ENCODE measurements around the gene PDE8B.

PDE8B gene

DNA sequence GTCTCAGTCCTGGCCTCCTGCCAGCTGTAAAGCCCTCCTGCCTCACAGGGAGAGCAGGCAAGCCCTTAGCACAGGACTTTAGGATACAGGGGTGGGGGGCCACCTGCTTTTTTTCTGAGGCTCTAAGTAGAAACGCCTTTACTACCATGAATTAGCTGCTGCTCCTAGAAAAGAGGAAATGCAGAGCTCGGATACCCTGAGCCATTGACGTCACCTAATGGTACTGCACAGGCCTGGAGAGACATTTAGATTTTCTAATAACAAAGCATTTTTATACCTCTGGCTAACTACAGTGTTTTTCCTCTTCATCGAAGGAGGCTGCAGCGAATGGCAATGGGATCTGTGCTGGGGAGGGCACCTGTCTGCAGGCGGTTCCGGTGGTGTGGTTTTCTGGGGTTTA lies 144.6 kb downstream of the PDE8B start:
- no peak for DNase-seq (ENCODE audit: extremely low spot score)
- POLR2A ChIA-PET: no interaction called here
- CTCF ChIA-PET: no interaction called here
- TF ChIP-seq PKNOX1 (IDR thresholded peaks at IDR 0.05): no peak

GRCh38 chr5:77355751-77356150 lies 145.3 kb downstream of the PDE8B start:
- CTCF ChIA-PET: no interaction called here
- POLR2A ChIA-PET: no interaction called here
- DNase-seq (ENCODE audit: extremely low spot score): no peak
- TF ChIP-seq SUZ12 (IDR thresholded peaks at IDR 0.05) (no peak), LEF1 (IDR thresholded peaks at IDR 0.05; ENCODE audit: borderline replicate concordance) (no peak), ZNF384 (IDR thresholded peaks at IDR 0.05) (no peak), ARNT (IDR thresholded peaks at IDR 0.05) (no peak), L3MBTL2 (conservative IDR thresholded peaks at IDR 0.05) (no peak), PKNOX1 (IDR thresholded peaks at IDR 0.05) (no peak), HDGF (IDR thresholded peaks at IDR 0.05; ENCODE audit: borderline replicate concordance) (no peak), BHLHE40 (IDR thresholded peaks at IDR 0.05; ENCODE audit: borderline replicate concordance) (no peak), ELF4 (IDR thresholded peaks at IDR 0.05) (no peak), FOXK2 (IDR thresholded peaks at IDR 0.05) (no peak), FOXM1 (IDR thresholded peaks at IDR 0.05; ENCODE audit: borderline replicate concordance) (no peak), TARDBP (IDR thresholded peaks at IDR 0.05) (no peak), CTBP1 (IDR thresholded peaks at IDR 0.05; ENCODE audit: borderline replicate concordance) (no peak), SP1 (IDR thresholded peaks at IDR 0.05) (no peak), NFRKB (IDR thresholded peaks at IDR 0.05) (no peak), FOXA1 (IDR thresholded peaks at IDR 0.05) (no peak)

DNA sequence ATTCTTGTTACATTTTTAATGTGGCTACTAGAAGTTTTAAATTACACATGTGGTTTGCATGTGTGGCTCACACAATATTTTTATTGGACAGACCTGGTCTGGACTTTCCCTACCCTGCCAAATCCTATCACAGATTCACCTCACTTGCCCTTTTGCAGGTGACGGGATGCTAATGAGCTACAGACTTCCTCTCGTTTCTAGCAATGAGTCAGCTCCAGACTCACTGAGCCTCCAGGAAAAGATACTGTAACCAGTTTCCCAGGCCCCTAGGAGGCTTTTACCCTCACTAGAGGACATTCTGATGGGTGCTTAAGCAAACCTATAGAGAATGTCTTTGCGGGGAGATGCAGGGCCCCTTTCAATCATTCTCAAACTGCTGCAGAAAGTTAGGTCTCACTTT lies 146.3 kb downstream of the PDE8B start:
- ChIA-PET POLR2A (interaction anchor here (0.6 kb wide), 1 partner anchor 135 kb away, joined by 3 read pairs; no protein-coding TSS in a partner anchor), CTCF (no interaction called here)
- TF ChIP-seq FOXA1 (IDR thresholded peaks at IDR 0.05) (no peak), ARNT (IDR thresholded peaks at IDR 0.05) (no peak), BHLHE40 (IDR thresholded peaks at IDR 0.05; ENCODE audit: borderline replicate concordance) (no peak), SUZ12 (IDR thresholded peaks at IDR 0.05) (no peak), ELF4 (IDR thresholded peaks at IDR 0.05) (no peak), TARDBP (IDR thresholded peaks at IDR 0.05) (no peak), CTBP1 (IDR thresholded peaks at IDR 0.05; ENCODE audit: borderline replicate concordance) (no peak), PKNOX1 (IDR thresholded peaks at IDR 0.05) (no peak), NFRKB (IDR thresholded peaks at IDR 0.05) (no peak), ZNF384 (IDR thresholded peaks at IDR 0.05) (no peak), L3MBTL2 (conservative IDR thresholded peaks at IDR 0.05) (no peak), FOXM1 (IDR thresholded peaks at IDR 0.05; ENCODE audit: borderline replicate concordance) (no peak)
- no peak for DNase-seq (ENCODE audit: extremely low spot score)

DNA sequence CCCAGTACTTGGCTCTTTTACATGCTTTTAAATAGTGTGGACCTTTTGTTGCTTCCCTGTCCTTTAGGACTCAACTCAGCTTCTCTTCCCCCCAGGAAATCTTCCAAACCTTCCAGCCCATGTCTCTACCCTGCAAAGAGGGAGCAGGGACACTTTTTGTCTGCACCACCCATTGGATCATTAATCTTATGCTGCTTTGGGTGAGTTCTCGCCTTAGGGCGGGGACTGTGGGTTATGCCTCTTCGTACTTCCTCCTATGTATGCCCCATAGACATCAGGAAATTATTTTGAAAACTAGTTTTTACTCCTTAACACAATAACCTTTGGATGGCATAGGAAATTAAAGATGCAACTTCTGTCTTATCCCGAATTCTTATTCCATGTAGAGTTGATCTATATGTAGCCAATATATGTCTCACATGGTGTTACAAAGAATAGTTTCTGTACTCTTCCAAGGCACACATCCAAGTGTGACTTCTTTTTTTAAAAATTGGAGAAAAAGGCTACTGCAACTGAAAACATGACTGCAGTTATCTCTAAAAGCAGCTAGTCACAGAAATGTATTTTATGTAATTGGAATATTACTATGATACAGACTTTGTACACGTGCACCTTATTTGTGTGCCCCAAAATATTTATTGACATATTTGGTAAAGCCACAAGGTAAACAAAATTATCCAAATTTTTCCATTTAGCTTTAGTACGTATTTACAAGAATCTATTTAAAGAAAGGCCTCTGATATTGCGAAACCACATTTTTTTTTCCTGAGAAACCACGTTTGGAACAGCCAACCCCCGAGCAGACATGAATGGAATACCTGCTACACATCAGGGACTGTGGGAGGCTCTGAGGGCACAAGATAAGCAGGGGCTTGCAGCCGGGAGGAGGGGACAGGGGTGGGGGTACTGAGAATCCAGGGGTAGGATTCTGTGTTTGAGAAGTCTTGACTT lies 148.1 kb downstream of the PDE8B start:
- CTCF ChIA-PET: no interaction called here

DNA sequence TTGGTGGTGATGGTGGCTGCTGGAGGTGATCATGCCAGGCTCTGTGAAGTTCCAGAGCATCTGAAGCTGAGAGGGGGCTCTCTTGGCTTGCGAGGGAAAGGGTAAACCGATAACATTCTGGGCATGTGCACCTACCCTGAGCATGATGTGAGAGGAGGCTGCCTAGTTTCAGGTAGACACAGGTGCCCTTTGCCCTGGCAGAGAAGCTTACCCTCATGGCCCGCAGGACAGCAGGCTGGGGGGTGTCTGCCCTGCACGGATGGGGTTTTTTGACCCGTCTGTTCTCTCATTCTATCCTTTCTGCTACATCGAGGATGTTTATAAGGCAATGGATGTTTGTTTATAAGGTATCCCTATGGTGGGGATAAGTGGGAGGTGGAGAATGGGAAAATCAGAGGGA lies 148.8 kb downstream of the PDE8B start:
- POLR2A ChIA-PET: no interaction called here
- DNase-seq (ENCODE audit: extremely low spot score): no peak
- TF ChIP-seq LEF1 (IDR thresholded peaks at IDR 0.05; ENCODE audit: borderline replicate concordance) (no peak), HDGF (IDR thresholded peaks at IDR 0.05; ENCODE audit: borderline replicate concordance) (no peak), TARDBP (IDR thresholded peaks at IDR 0.05) (no peak), BHLHE40 (IDR thresholded peaks at IDR 0.05; ENCODE audit: borderline replicate concordance) (no peak), ARNT (IDR thresholded peaks at IDR 0.05) (no peak), L3MBTL2 (conservative IDR thresholded peaks at IDR 0.05) (no peak), NFRKB (IDR thresholded peaks at IDR 0.05) (no peak), PKNOX1 (IDR thresholded peaks at IDR 0.05) (no peak), FOXM1 (IDR thresholded peaks at IDR 0.05; ENCODE audit: borderline replicate concordance) (no peak), FOXK2 (IDR thresholded peaks at IDR 0.05) (no peak), ZNF384 (IDR thresholded peaks at IDR 0.05) (no peak), SP1 (IDR thresholded peaks at IDR 0.05) (no peak)
- CTCF ChIA-PET: no interaction called here

More for the DNA sequence above, 148.1 kb downstream of the PDE8B start:
- POLR2A ChIA-PET: no interaction called here
- TF ChIP-seq TARDBP (IDR thresholded peaks at IDR 0.05) (no peak), SP1 (IDR thresholded peaks at IDR 0.05) (no peak), NFRKB (IDR thresholded peaks at IDR 0.05) (no peak), FOXM1 (IDR thresholded peaks at IDR 0.05; ENCODE audit: borderline replicate concordance) (no peak), ZNF384 (IDR thresholded peaks at IDR 0.05) (no peak), LEF1 (IDR thresholded peaks at IDR 0.05; ENCODE audit: borderline replicate concordance) (no peak)
- no peak for DNase-seq (ENCODE audit: extremely low spot score)

DNA sequence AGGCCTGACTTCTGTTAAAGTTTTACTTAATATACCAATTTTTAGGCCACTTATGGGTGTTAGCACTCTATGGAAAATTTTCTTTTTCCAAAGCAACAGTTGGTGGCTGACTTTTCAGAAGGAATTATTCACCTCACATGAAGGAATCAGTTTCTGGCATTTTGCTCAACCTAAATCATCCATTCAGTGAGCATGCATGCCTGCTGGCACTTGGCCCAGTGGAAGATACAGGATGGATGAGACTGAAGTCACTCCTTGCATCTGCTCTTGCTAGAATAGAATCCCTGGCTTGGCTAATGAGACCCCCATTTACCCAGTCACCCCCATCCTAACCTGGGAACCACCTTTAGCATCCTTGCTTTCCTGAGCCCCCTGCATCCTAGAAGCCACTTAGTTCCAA lies 149.9 kb downstream of the PDE8B start:
- CTCF ChIA-PET: no interaction called here
- POLR2A ChIA-PET: no interaction called here
- no peak for DNase-seq (ENCODE audit: extremely low spot score)

More for the DNA sequence above, 149.9 kb downstream of the PDE8B start:
- no peak for TF ChIP-seq ELF4 (IDR thresholded peaks at IDR 0.05)
- TF ChIP-seq ZNF384 (IDR thresholded peaks at IDR 0.05): no peak
- no peak for TF ChIP-seq FOXM1 (IDR thresholded peaks at IDR 0.05; ENCODE audit: borderline replicate concordance)
- TF ChIP-seq LEF1 (IDR thresholded peaks at IDR 0.05; ENCODE audit: borderline replicate concordance): no peak
